ENCODE results near the gene CSNK1D. TPM values are rescaled to one million over a fixed set of nuclear protein-coding genes. Genes with fewer than 3 reads are reported as not detected.
A peak's percentile ranks its signal among the peaks of the same experiment; 100 is the strongest.

CSNK1D gene
- total and polyA plus RNA-seq, 10 of the 15 experiments (the other 5 are each of a cell fraction or from before 2014, with no cell fraction given): 5.7 to 105 (median 58.1) TPM

- TF ChIP-seq JUND (IDR thresholded peaks at IDR 0.05; ENCODE audit: low read depth, low read length): 0 out of 2 replicates have a peak, but pooled peaks have one; percentile 17
- no peak for TF ChIP-seq USF1 (IDR thresholded peaks at IDR 0.05; ENCODE audit: borderline replicate concordance, extremely low read length, insufficient read depth, low read depth, low read length)
- TF ChIP-seq MTA2 (IDR thresholded peaks at IDR 0.05; ENCODE audit: low read depth): peak; percentile 76
- TF ChIP-seq RAD51 (IDR thresholded peaks at IDR 0.05): no peak
- TF ChIP-seq SIN3A (IDR thresholded peaks at IDR 0.05; ENCODE audit: low read depth, low read length): peak; percentile 24; the same call in 1 of the 2 replicates
- TF ChIP-seq ESRRA (IDR thresholded peaks at IDR 0.05; ENCODE audit: low read length): 0 out of 2 replicates have a peak, but pooled peaks have one; percentile 1
- TF ChIP-seq FOXM1 (IDR thresholded peaks at IDR 0.05; ENCODE audit: low read depth, low read length): no peak
- TF ChIP-seq IKZF2 (IDR thresholded peaks at IDR 0.05): peak; percentile 76 to 83; a peak in 3 of 4 replicates
- peak; percentile 91 for TF ChIP-seq MEF2B (IDR thresholded peaks at IDR 0.05; ENCODE audit: partially characterized antibody, poor library complexity, severe bottlenecking)
- TF ChIP-seq MYB (IDR thresholded peaks at IDR 0.05; ENCODE audit: borderline replicate concordance, low read depth, low read length): no peak
- peak; percentile 60; the same call in 1 of the 2 replicates for TF ChIP-seq TAF1 (IDR thresholded peaks at IDR 0.05; ENCODE audit: borderline replicate concordance, low read depth, low read length)
These were observed 24.4 kb upstream of the CSNK1D start (continued) for GRCh38 chr17:82297714-82298537.

Measured in GM12878 (cell line).